Smooth muscle cell (in vitro differentiated cells): ENCODE results near the gene LRRC74B. TPM values are rescaled to one million over a fixed set of nuclear protein-coding genes. Genes with fewer than 3 reads are reported as not detected.

Experiments used
- DNase-seq: peaks from one replicate; lab custom pipeline; 2025; ENCODE audit not compliant: unreplicated experiment; lab: John Stamatoyannopoulos, UW
- H2AFZ ChIP-seq: fragments of 200-600 bp; sonication (generic); 2 replicates; pipeline ENCODE4 v1.6.0; 2016; ENCODE audit warnings: antibody characterized with exemption, low read depth, mild to moderate bottlenecking
- H3F3A ChIP-seq: fragments of 200-600 bp; sonication (generic); 2 replicates; pipeline ENCODE4 v1.6.0; 2017; ENCODE audit warnings: antibody characterized with exemption, low read depth
- H3K27ac ChIP-seq: fragments of 200-600 bp; sonication (generic); 2 replicates; pipeline ENCODE4 v1.5.1; 2016; ENCODE audit warnings: low read depth, mild to moderate bottlenecking
- H3K27me3 ChIP-seq: fragments of 200-600 bp; sonication (generic); 2 replicates; pipeline ENCODE4 v1.6.1; 2016; ENCODE audit warnings: low read depth, mild to moderate bottlenecking
- H3K36me3 ChIP-seq: fragments of 200-600 bp; sonication (generic); 2 replicates; pipeline ENCODE4 v1.5.1; 2016; ENCODE audit warnings: low read depth
- H3K4me1 ChIP-seq: fragments of 200-600 bp; sonication (generic); 2 replicates; pipeline ENCODE4 v1.5.1; 2016; ENCODE audit warnings: low read depth
- H3K4me2 ChIP-seq: fragments of 200-600 bp; sonication (generic); 2 replicates; pipeline ENCODE4 v1.6.0; 2016; ENCODE audit warnings: mild to moderate bottlenecking
- H3K4me3 ChIP-seq: fragments of 200-600 bp; sonication (generic); 2 replicates; pipeline ENCODE4 v1.5.1; 2016; ENCODE audit warnings: mild to moderate bottlenecking
- H3K79me2 ChIP-seq: fragments of 200-600 bp; sonication (generic); 2 replicates; pipeline ENCODE4 v1.6.0; 2016; ENCODE audit warnings: low read depth, mild to moderate bottlenecking
- H3K9ac ChIP-seq: fragments of 200-600 bp; sonication (generic); 2 replicates; pipeline ENCODE4 v1.6.0; 2016; ENCODE audit warnings: low read depth
- H3K9me3 ChIP-seq: fragments of 200-600 bp; sonication (generic); replicated peaks from 2 replicates; pipeline ENCODE4 v1.5.1; 2016; ENCODE audit warnings: low read depth
- H4K20me1 ChIP-seq: fragments of 200-600 bp; sonication (generic); 2 replicates; pipeline ENCODE4 v1.6.0; 2016; ENCODE audit warnings: low read depth
- CTCF ChIP-seq: fragments of 200-600 bp; sonication (generic); IDR thresholded peaks from 2 replicates; pipeline ENCODE4 v1.5.1; 2017; ENCODE audit warnings: borderline replicate concordance, mild to moderate bottlenecking, antibody characterized with exemption; ENCODE audit not compliant: insufficient read depth, poor library complexity, severe bottlenecking
- WGBS: methylation state at CpG from one replicate; pipeline ENCODE4 v1.1.7; 2016; ENCODE audit warnings: low lambda C conversion rate; 5-methylcytosine and 5-hydroxymethylcytosine counted together
- polyA plus RNA-seq: library from polyadenylated mRNA; unstranded; fragments of >200 nt; fragmentation: Nextera tagmentation; extraction: Ambion mirVana; gene quantifications from 2 replicates; pipeline ENCODE4 v1.2.1, GENCODE V29; 2016
- total RNA-seq: library from RNA; depleted of rRNA; stranded (reverse); fragments of >200 nt; gene quantifications from 2 replicates; pipeline ENCODE4 v1.2.3, GENCODE V29; 2014

LRRC74B gene
- total and polyA plus RNA-seq, 2 experiments from 2014 or later = not detected

- Histone ChIP-seq H3F3A (no peaks in the 10 kb centered on the region), H3K9ac (no peak overlapping the region), H3K9me3 (no peaks in the 10 kb centered on the region), H3K79me2 (no peaks in the 10 kb centered on the region), H3K4me3 (no peak overlapping the region), H3K4me1 (no peaks in the 10 kb centered on the region), H3K4me2 (no peak overlapping the region), H2AFZ (no peak overlapping the region), H3K27ac (no peak overlapping the region), H3K27me3 (no peaks in the 10 kb centered on the region), H4K20me1 (no peaks in the 10 kb centered on the region), H3K36me3 (no peaks in the 10 kb centered on the region)
- TF ChIP-seq CTCF = no peak
- WGBS = 94% methylated on average over 19 of the region's 21 CpGs
- DNase-seq = no peak
Observed at GRCh38 chr22:21076912-21077625, 31.3 kb downstream of the LRRC74B start.

GRCh38 chr22:21077884-21078508 lies 32.2 kb downstream of the LRRC74B start:
- H3K79me2 ChIP-seq = no peaks in the 10 kb centered on the region
- TF ChIP-seq CTCF = no peak
- H3K9me3 ChIP-seq = no peaks in the 10 kb centered on the region
- H3K4me1 ChIP-seq = no peaks in the 10 kb centered on the region
- 87% methylated on average over 10 of the region's 16 CpGs for WGBS
- H2AFZ ChIP-seq = no peak overlapping the region
- no peaks in the 10 kb centered on the region for H3F3A ChIP-seq
- no peak for DNase-seq
- H4K20me1 ChIP-seq = no peaks in the 10 kb centered on the region
- no peaks in the 10 kb centered on the region for H3K36me3 ChIP-seq
- no peaks in the 10 kb centered on the region for H3K27me3 ChIP-seq
- H3K9ac ChIP-seq = no peak overlapping the region
- no peak overlapping the region for H3K27ac ChIP-seq
- no peak overlapping the region for H3K4me3 ChIP-seq
- H3K4me2 ChIP-seq = no peak overlapping the region

- H3K79me2 ChIP-seq = no peaks in the 10 kb centered on the region
- no peaks in the 10 kb centered on the region for H3F3A ChIP-seq
- H3K9ac ChIP-seq = no peak overlapping the region
- H3K4me1 ChIP-seq = no peaks in the 10 kb centered on the region
- H3K27ac ChIP-seq = no peak overlapping the region
- no peaks in the 10 kb centered on the region for H4K20me1 ChIP-seq
- no peak overlapping the region for H3K4me3 ChIP-seq
- no peaks in the 10 kb centered on the region for H3K9me3 ChIP-seq
- DNase-seq = no peak
- no peak for TF ChIP-seq CTCF
- H3K27me3 ChIP-seq = no peaks in the 10 kb centered on the region
- no peak overlapping the region for H3K4me2 ChIP-seq
- WGBS = 92% methylated on average over 11 of the region's 11 CpGs
- no peak overlapping the region for H2AFZ ChIP-seq
- H3K36me3 ChIP-seq = no peaks in the 10 kb centered on the region
Observed at GRCh38 chr22:21078916-21079315, 33.2 kb downstream of the LRRC74B start.
